NT2/D1 (cell line): Measurements from ENCODE around the gene PHACTR1.

Experiments used
- DNase-seq: peaks from one replicate; pipeline ENCODE4 v3.0.0-alpha.2; 2011; ENCODE audit warnings: low read depth, low spot score
- H3K27me3 ChIP-seq: 2 replicates; pipeline ENCODE4 v1.6.0; 2011; ENCODE audit warnings: mild to moderate bottlenecking; ENCODE audit not compliant: insufficient read length, insufficient read depth
- H3K36me3 ChIP-seq: 2 replicates; pipeline ENCODE4 v1.6.1; 2011; ENCODE audit warnings: mild to moderate bottlenecking, low read length, mixed read lengths; ENCODE audit not compliant: insufficient read depth, insufficient read length
- H3K4me1 ChIP-seq: 2 replicates; pipeline ENCODE4 v1.5.1; 2011; ENCODE audit not compliant: insufficient read depth, insufficient read length
- H3K4me3 ChIP-seq: 2 replicates; pipeline ENCODE4 v1.5.1; 2011; ENCODE audit warnings: low read depth; ENCODE audit not compliant: insufficient read length
- H3K9ac ChIP-seq: 2 replicates; pipeline ENCODE4 v1.6.0; 2011; ENCODE audit warnings: low read depth; ENCODE audit not compliant: insufficient read length
- H3K9me3 ChIP-seq: 2 replicates; pipeline ENCODE4 v1.5.1; 2011; ENCODE audit warnings: mild to moderate bottlenecking, low read length; ENCODE audit not compliant: insufficient read depth
- SUZ12 ChIP-seq: IDR thresholded peaks from 2 replicates; pipeline ENCODE4 v1.6.1; 2011; ENCODE audit not compliant: insufficient read length, insufficient read depth; ENCODE audit errors: extremely low read depth
- YY1 ChIP-seq: IDR thresholded peaks from 2 replicates; pipeline ENCODE4 v1.6.1; 2011; ENCODE audit not compliant: insufficient read length, insufficient read depth
- ZNF274 ChIP-seq: IDR thresholded peaks from 2 replicates; pipeline ENCODE4 v1.6.1; 2011; ENCODE audit warnings: mild to moderate bottlenecking, low read depth, low read length

PHACTR1 gene

DNA sequence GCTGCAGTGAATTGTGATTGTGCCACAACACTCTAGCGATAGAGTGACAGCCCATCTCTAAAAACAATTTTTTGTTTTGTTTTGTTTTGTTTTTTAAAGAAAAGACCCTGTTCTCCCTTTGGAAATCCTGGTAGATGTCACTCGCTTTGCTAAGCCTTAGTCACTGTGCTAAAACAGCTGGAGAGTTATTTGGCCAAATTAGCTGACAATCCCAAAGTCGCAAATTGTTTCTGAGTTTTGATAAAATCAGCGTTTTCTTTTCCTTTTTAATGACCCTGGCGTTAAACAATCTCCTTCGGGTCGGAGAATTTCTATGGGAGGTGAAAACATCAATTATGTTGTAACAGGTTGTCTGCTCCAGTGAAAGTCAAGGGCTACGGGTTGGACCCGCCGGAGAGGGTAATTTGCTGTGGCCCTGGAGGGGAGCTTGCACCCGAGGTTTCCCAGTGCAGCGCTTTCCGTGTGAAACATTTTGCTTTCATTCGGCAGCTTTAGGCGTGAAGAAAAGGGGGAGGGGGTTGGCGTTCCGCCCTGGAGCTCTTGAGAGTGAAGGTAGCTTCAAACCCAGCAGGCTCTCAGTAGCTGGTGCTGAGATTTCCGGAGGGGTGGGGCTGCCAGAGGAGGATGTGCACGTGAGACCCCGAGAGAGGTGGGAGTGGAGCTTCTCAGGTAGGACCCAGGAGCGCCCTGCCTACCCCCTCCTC lies 296.6 kb downstream of the PHACTR1 start:
- H3K9ac ChIP-seq: peak overlapping the region; percentile 32
- H3K4me3 ChIP-seq: peak overlapping the region; percentile 50
- peaks cover 44% of the 10 kb centered on the region for H3K27me3 ChIP-seq

DNA sequence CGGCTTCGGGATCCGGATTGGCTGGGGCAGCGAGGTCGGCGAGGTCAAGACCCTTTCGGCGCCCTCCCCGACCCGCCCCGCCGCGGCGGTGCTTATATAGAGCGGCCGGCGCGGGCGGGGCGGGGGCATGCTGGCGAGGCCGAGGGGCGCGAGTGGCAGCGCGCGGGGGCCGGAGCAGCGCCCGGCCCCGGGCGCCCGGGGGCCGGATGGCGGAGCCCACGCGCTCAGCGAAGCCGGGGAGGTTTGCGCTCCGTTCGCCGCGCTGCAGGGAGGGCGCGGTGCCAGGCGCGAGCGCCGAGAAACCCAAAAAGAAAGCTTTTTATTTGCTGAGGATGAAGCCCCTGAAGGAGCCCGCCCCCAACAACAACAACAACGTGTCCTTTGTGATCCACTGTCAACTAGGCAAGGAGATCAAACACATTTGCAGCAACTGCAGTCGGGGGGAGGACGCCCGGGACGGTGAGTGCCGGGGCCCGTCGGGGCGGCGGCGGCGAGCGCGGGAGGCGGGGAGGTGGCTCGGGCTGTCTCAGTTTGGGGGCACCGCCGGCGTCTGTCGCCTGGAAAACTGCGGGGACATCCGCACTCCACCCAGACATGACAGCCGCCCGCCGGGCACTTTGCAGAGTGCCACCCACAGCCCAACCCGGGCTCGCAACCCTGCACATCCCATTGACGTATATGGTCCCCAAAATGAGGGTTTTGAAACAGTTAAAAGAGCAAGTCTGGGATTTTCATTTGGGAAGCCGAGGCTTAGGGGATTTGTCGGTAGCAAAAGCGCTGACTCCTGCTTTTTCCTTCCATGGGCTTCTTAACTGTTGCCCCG lies 297.3 kb downstream of the PHACTR1 start:
- peak overlapping the region; percentile 32 for H3K9ac ChIP-seq
- no peak for TF ChIP-seq ZNF274
- no peak for TF ChIP-seq SUZ12
- no peak for TF ChIP-seq YY1
- peaks cover 44% of the 10 kb centered on the region for H3K27me3 ChIP-seq
- DNase-seq: no peak
- no peaks in the 10 kb centered on the region for H3K36me3 ChIP-seq
- H3K4me3 ChIP-seq: peak overlapping the region; percentile 50
- H3K9me3 ChIP-seq: no peaks in the 10 kb centered on the region
- peaks cover 3% of the 10 kb centered on the region for H3K4me1 ChIP-seq

More for the DNA sequence above, 296.6 kb downstream of the PHACTR1 start:
- DNase-seq: peak; percentile 22
- TF ChIP-seq ZNF274 (no peak), SUZ12 (no peak), YY1 (no peak)
- H3K36me3 ChIP-seq: no peaks in the 10 kb centered on the region
- peaks cover 3% of the 10 kb centered on the region for H3K4me1 ChIP-seq
- no peaks in the 10 kb centered on the region for H3K9me3 ChIP-seq

GRCh38 chr6:13014504-13015378 lies 298.2 kb downstream of the PHACTR1 start:
- Histone ChIP-seq H3K36me3 (no peaks in the 10 kb centered on the region), H3K4me3 (no peak overlapping the region), H3K9ac (no peak overlapping the region), H3K9me3 (no peaks in the 10 kb centered on the region), H3K27me3 (peaks cover 44% of the 10 kb centered on the region), H3K4me1 (peaks cover 3% of the 10 kb centered on the region)
- no peak for DNase-seq
- no peak for TF ChIP-seq ZNF274
- TF ChIP-seq YY1: no peak
- no peak for TF ChIP-seq SUZ12

DNA sequence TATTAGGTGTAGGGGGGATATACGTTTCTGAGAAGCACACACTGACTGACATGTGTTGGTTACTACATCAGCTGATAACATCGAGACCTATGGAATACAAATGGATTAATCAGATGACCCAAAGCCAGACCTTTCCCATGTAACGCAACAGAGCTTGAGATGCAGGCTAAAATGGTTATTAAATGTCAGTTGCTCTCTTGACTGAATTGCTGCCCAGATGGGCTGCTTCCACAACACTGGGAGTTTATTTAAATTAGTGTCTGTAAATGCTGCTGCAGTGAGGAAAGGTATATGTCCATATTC lies 298.8 kb downstream of the PHACTR1 start:
- H3K9me3 ChIP-seq: no peaks in the 10 kb centered on the region
- TF ChIP-seq YY1 (no peak), ZNF274 (no peak), SUZ12 (no peak)
- no peak overlapping the region for H3K4me3 ChIP-seq
- H3K27me3 ChIP-seq: peaks cover 44% of the 10 kb centered on the region
- no peak for DNase-seq
- H3K36me3 ChIP-seq: no peaks in the 10 kb centered on the region
- H3K9ac ChIP-seq: no peak overlapping the region
- H3K4me1 ChIP-seq: peaks cover 3% of the 10 kb centered on the region

DNA sequence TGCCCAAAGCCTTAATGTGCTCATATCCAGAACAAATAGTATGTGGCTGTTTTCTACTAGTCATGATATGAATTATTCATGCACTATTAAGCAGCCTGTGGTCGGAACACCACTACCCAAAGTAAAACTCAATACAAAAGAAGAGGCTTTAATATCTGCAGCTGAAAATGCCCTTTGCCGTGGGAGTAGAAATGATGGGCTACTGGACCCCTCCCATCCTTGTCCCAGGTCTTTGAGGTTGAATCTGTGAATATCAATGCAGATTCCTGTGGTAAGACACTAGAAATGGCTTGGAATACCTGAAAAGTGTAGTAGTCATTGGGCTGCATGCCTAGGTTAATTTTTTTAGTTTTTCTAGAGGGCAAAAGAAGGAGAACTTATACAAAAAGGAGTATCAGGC lies 308.0 kb downstream of the PHACTR1 start:
- Histone ChIP-seq H3K9ac (no peak overlapping the region), H3K4me1 (no peaks in the 10 kb centered on the region), H3K36me3 (no peaks in the 10 kb centered on the region), H3K4me3 (no peak overlapping the region), H3K27me3 (no peaks in the 10 kb centered on the region), H3K9me3 (no peaks in the 10 kb centered on the region)
- DNase-seq: no peak
- TF ChIP-seq ZNF274 (no peak), YY1 (no peak), SUZ12 (no peak)

DNA sequence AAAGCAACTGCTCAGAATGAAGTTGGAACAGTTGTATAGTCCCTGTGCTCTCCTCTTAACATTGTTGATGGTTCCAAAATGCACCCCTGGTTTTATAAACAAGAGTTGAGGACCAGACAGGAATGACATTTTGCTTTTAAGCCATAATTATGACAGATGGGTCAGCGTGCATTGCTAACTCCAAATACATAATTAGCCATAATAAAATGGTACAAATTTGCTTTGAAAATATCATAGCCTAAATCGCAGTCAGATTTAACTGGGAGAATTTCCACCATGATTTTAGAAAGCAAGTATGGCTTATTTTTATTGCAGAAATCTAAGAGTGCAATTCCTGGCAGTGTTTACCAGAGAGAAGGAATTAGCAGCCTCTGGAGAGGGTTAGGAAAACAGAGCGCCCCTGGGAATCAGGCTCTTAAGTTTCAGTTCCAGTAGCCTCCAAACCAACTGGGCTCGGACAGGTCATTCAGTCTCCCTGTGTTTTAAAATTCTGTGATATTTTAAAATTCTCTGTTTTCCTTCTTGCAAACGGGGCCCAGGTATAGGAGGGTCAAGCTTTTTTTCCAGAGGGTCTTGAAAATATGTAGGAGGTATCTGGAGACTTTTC lies 309.4 kb downstream of the PHACTR1 start:
- TF ChIP-seq YY1 (no peak), SUZ12 (no peak), ZNF274 (no peak)
- H3K27me3 ChIP-seq: no peaks in the 10 kb centered on the region
- no peak for DNase-seq
- no peaks in the 10 kb centered on the region for H3K4me1 ChIP-seq
- H3K4me3 ChIP-seq: no peak overlapping the region
- no peaks in the 10 kb centered on the region for H3K9me3 ChIP-seq
- no peaks in the 10 kb centered on the region for H3K36me3 ChIP-seq
- no peak overlapping the region for H3K9ac ChIP-seq
